HG03064 (cell line): ENCODE data around the gene CYP4F11.
"Not testable (repeated sequence)": the region's sequence is repeated elsewhere in the genome, so short reads cannot be mapped to it uniquely, and the experiment has no call there.

Experiments used
- ATAC-seq: cut with Tn5 transposase; IDR thresholded peaks from one replicate; pipeline ENCODE4 v1.9.1; 2021; ENCODE audit warnings: low read depth; ENCODE audit not compliant: unreplicated experiment

Gene CYP4F11

GRCh38 chr19:15926484-15926883, 7.8 kb downstream of the CYP4F11 start:
- ATAC-seq = no peak

DNA sequence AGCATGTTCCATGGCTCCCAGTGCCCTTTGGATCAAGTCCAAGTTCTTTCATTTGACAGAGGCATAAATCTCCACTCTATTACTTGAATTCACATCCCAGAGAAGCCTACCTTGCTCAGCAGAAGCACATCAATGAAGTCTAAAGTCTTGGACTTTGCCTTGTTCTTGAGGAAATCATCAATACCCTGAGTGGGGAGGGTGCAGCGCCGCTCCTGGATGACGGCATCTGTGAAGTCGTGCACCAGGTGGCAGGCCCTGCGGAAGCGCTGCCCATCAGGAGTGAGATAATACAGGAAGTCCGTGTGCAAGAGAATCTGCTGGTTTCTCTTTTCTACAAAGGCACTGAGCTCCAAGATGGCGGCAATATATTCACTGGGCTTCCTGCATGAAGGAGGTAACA, 10.6 kb downstream of the CYP4F11 start:
- ATAC-seq = no peak

GRCh38 chr19:15922021-15922420, 12.3 kb downstream of the CYP4F11 start:
- no peak for ATAC-seq

DNA sequence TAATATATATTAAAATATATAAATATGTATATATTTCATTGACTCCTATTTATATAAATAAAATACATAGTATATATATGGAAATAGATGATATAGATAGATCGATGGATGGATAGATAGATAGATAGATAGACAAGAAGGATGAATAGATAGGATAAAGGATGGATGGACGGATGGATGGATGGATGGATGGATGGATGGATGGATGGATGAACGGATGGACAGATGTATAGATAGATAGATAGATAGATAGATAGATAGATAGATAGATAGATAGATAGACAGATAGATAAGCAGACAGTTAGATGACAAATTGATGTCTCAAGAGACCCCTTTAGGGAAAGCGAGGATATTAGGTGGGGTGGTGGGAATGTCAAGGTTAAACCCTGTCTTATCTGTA, 15.1 kb downstream of the CYP4F11 start:
- no peak for ATAC-seq

DNA sequence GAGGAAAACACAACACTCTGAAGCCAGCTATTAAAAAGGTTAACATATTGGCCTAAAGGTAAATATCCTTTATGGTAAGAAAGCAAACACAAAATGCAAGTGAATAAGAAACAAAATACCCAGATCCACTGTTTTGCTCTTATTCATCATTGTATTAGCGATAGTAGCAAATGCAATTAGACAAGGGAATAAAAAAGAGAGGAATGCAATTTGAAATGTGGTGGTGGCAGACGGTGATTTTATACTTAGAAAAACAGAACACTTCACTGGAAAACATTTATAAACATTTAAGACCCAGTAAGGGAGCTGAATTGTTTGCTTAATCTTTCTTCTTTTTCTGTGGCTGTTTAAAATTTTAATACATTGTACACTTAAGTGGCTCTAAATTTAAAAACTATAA, 19.2 kb downstream of the CYP4F11 start:
- no peak for ATAC-seq

GRCh38 chr19:15913830-15914229, 20.5 kb downstream of the CYP4F11 start:
- ATAC-seq = no peak

DNA sequence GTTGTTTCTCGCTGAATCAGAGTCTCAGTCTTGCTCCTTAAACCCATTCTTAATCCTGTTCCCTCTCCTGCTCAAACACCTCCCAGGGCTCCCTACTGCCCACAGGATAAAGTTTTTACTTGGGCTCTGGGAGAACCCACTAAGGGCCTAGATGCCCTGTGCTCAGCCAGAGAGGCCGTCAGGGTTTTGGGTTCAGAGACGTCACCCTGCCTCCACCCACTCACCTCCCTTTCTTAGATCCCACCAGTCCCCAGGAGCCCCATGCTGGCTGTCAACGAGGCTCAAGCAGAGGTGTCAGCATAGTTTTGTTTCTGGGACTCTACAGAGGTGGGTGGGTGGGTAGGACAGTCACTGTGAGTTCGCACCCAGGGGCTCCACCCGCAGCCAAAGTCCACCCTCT, 20.9 kb downstream of the CYP4F11 start:
- no peak for ATAC-seq

- no peak for ATAC-seq
Observed at GRCh38 chr19:15911599-15912235, 22.6 kb downstream of the CYP4F11 start.

DNA sequence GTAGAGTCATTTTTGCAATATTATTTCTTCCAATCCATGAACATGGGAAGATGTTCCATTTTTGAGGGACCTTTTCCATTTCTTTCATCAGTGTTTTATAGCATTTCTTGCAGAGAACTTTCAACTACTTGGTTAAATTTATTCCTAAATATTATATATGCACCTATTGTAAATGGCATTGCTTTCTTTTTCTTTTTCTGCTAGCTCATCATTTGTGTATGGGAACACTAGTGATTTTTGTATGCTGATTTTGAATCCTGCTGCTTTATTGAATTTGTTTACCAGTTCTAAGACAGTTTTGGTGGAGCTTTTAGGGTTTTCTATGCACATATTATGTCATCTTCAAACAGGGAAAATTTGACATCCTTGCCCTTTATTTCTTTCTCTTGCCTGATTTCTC, 29.3 kb downstream of the CYP4F11 start:
- ATAC-seq = no peak

GRCh38 chr19:15902898-15903297, 31.4 kb downstream of the CYP4F11 start:
- not testable (repeated sequence) for ATAC-seq

DNA sequence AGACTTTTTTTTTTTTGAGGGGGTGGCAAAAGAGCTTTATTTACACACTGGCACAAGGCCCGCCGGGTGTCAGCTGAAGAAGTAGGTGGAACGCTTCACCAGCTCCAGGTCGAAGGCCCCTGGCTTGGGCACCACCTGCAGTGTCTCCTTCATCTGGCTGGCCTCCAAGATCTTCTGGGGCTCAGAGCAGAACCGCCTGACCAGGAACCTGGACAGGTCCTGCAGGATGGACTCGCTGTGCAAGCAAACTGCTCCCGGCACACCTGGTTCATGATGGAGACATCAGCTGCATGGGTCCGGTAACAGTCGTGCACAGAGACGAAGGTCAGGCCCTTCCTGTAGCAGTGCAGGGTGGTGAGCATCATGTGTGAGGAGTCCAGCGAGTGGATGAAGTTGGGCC, 32.1 kb downstream of the CYP4F11 start:
- ATAC-seq = no peak

DNA sequence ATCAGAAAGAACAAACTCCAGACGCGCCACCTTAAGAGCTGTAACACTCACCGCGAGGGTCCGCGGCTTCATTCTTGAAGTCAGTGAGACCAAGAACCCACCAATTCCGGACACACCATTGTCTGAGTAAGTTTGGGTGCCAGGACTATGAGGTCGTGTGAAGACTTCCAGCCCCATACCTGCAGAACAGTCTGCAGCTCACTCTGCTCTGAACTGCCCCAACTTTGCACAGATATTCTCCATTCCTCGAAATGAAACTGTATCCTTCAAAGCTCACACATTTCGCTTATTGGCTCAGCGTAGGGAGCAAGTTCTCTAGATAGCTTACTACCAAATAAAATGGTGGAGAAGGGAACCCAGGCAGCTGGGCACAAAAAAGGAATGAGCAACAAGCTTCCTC, 33.8 kb downstream of the CYP4F11 start:
- ATAC-seq = no peak

DNA sequence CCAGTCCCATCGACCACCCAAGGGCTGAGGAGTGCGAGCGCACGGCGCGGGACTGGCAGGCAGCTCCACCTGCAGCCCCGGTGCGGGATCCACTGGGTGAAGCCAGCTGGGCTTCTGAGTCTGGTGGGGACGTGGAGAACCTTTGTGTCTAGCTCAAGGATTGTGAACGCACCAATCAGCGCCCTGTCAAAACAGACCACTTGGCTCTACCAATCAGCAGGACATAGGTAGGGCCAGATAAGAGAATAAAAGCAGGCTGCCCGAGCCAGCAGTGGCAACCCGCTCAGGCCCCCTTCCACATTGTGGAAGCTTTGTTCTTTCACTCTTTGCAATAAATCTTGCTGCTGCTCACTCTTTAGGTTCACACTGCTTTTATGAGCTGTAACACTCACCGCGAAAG, 34.3 kb downstream of the CYP4F11 start:
- not testable (repeated sequence) for ATAC-seq

DNA sequence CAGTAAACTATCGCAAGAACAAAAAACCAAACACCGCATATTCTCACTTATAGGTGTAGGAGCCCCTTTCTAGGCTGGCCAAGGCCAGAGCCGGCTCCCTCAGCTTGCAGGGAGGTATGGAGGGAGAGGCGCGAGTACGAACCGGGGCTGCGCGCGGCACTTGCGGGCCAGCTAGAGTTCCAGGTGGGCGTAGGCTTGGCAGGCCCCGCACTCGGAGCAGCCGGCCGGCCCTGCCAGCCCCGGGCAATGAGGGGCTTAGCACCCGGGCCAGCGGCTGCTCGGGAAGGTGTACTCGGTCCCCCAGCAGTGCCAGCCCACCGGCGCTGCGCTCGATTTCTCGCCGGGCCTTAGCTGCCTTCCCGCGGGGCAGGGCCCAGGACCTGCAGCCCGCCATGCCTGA, 34.8 kb downstream of the CYP4F11 start:
- ATAC-seq = not testable (repeated sequence)

DNA sequence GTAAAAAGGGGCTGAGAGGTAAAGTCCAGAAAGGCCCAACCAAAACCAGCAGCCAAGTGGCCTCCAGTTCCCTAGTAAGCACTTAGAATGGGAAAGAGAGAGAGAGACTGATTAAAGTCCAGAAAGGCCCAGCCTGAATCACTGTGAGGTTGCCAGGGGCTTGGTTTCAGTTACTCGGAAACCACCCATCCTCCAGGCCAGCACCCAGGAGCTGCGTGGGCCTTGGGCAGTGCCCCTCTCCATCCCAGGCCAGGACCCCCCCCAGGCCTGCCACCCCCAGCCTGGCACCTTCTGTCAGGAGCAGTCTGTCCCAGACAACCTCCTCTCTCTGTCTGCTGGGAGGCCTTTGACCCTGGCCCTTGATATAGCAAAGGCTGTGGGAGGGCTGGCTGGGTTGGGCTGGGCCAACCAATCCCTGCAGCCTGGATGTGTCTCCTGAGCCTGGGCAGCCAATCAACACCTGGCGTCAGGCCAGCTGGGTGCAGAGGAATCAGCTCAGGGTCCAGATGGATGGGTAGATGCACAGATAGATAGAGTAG, 36.5 kb downstream of the CYP4F11 start, which contains the start of gene CYP4F2:
Gene CYP4F2, minus strand, starts transcription at position 337 of the 539 bp plus-strand sequence. CDS start 463 bp downstream, outside the sequence.
- ATAC-seq = no peak

GRCh38 chr19:15897026-15897737, 37.1 kb downstream of the CYP4F11 start:
- no peak for ATAC-seq

GRCh38 chr19:15895876-15896430, 38.4 kb downstream of the CYP4F11 start:
- ATAC-seq = no peak

DNA sequence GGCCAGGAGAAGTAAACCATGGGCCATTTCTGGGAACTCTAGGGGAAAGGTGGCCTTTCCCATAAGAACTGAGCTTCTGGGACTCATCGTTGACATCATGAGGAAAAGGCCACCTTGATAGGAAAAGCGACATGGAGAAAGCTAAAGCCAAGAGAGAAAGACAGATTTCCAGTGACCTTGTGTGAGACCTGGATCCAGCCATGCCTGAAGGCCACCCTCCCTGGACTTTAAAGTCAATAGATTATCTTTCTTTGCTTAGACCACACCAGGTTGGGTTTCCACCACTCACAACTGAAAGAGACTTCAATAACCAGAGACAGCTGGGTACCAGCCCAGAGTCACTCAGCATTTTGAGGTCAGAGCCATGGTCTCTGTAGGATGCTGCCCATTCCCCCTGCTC, 40.0 kb downstream of the CYP4F11 start:
- ATAC-seq = no peak

- ATAC-seq = no peak
Observed at GRCh38 chr19:15893477-15893876, 40.9 kb downstream of the CYP4F11 start.

- no peak for ATAC-seq
Observed at GRCh38 chr19:15892012-15892411, 42.3 kb downstream of the CYP4F11 start.

DNA sequence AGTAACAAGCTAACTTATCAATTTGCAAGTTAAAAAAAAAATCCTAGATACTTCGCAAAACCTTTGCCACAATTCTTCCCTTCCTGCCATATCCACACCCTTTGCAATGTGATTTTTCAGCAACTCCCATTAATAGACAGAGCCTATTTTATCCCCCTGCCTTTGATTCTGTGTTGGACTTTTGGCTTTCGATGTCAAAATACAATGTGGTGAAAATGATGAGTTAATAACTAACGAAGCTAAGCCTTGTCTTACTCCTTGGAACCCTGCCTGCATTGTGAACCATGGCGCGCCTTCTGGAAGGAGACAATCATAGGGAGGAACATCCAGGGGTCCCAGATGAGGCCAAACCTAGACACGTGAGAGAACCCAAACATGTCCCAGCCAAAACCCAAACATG, 42.9 kb downstream of the CYP4F11 start:
- no peak for ATAC-seq

DNA sequence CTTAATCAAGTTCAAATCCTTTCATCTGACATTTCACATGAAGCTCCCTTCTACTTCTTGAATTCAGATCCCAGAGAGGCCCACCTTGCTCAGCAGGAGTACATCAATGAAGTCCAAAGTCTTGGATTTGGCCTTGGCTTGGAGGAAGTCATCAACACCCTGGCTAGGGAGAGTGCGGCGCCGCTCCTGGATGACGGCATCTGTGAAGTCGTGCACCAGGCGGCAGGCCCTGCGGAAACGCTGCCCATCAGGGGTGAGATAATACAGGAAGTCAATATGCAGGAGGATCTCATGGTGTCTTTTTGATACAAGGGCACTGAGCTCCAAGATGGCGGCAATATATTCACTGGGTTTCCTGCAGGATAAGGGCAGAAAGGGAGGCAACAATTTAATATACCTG, 45.0 kb downstream of the CYP4F11 start:
- ATAC-seq = not testable (repeated sequence)
